Suprapubic skin (tissue), 4 donors: ENCODE results near the gene MFAP3. TPM values are rescaled to one million over a fixed set of nuclear protein-coding genes. Genes with fewer than 3 reads are reported as not detected.

Experiments
- DNase-seq, 2 donors: peaks; one replicate each; pipeline ENCODE4 v3.0.0-alpha.2; 2019; ENCODE audit warnings: low spot score in 2 of 2
- H3K27ac ChIP-seq: fragments of 200-600 bp; sonication (generic); one replicate; pipeline ENCODE4 v1.5.1; 2019
- H3K27me3 ChIP-seq: fragments of 200-600 bp; sonication (generic); one replicate; pipeline ENCODE4 v1.5.1; 2019
- H3K36me3 ChIP-seq: fragments of 200-600 bp; sonication (generic); one replicate; pipeline ENCODE4 v1.5.1; 2019
- H3K4me1 ChIP-seq: fragments of 200-600 bp; sonication (generic); one replicate; pipeline ENCODE4 v1.5.1; 2019
- H3K4me3 ChIP-seq: fragments of 200-600 bp; sonication (generic); one replicate; pipeline ENCODE4 v1.5.1; 2019; ENCODE audit warnings: mild to moderate bottlenecking
- H3K9me3 ChIP-seq: fragments of 200-600 bp; sonication (generic); one replicate; pipeline ENCODE4 v1.5.1; 2019
- EP300 ChIP-seq: sonication (generic); formaldehyde crosslinking; IDR thresholded peaks from one replicate; pipeline ENCODE4 v1.6.1; 2017; ENCODE audit warnings: antibody characterized with exemption
- POLR2A ChIP-seq, 2 donors: fragments of 450-650 bp; IDR thresholded peaks; one replicate each; pipeline ENCODE4 v1.6.1; 2017; ENCODE audit warnings: antibody characterized with exemption in 2 of 2, mild to moderate bottlenecking in 2 of 2, moderate library complexity in 2 of 2
- POLR2AphosphoS5 ChIP-seq, 3 donors: sonication (generic); formaldehyde crosslinking; IDR thresholded peaks; one replicate each; pipeline ENCODE4 v1.6.1; 2017; ENCODE audit warnings: antibody characterized with exemption in 3 of 3
- WGBS: methylation state at CpG from one replicate; pipeline ENCODE4 v1.1.5; 2018; 5-methylcytosine and 5-hydroxymethylcytosine counted together
- total RNA-seq, 4 donors: library from RNA; depleted of rRNA; stranded (reverse); fragments of >200 nt; gene quantifications; one replicate each; pipeline ENCODE4 v1.1.0, GENCODE V29; 2016
- TF ChIP-seq, protein P1 (sequence below), 2 donors: fragments of 200-600 bp in 1 of 2; fragments of 450-650 bp in 1 of 2; sonication (generic) in 1 of 2; IDR thresholded peaks; one replicate each; pipeline ENCODE4 v1.5.1; 2016 to 2019; ENCODE audit warnings: antibody characterized with exemption in 2 of 2, mild to moderate bottlenecking in 1 of 2, moderate library complexity in 1 of 2

MFAP3 gene
- total RNA-seq, 4 donors from 2014 or later, result 32.9 to 48.4 (median 39.9) TPM

DNA sequence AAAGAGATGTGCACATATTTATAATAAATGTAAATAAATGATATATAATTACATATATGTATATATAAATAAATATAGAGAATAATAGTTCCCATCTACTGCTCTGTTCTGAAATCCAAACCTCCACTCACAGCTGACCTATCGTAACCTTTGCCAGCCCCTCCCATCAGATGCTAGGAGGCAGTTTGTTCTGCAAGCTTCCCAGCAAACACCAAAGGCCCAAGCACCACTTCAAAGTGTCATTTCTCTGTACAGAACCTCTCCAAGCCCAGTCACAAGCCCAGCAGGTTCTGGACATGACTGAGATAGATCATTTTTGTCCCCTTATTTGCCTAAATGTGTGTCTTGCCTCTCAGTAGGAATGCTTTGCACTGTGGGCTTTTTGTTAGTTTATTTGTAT, 62.4 kb downstream of the MFAP3 start:
- no peak overlapping the region for H3K27ac ChIP-seq
- H3K27me3 ChIP-seq, result no peaks in the 10 kb centered on the region
- 89% methylated on average over 1 of the region's 1 CpG for WGBS
- H3K36me3 ChIP-seq, result no peaks in the 10 kb centered on the region
- H3K4me1 ChIP-seq, result no peaks in the 10 kb centered on the region
- H3K4me3 ChIP-seq, result no peak overlapping the region
- TF ChIP-seq, protein P1, sequence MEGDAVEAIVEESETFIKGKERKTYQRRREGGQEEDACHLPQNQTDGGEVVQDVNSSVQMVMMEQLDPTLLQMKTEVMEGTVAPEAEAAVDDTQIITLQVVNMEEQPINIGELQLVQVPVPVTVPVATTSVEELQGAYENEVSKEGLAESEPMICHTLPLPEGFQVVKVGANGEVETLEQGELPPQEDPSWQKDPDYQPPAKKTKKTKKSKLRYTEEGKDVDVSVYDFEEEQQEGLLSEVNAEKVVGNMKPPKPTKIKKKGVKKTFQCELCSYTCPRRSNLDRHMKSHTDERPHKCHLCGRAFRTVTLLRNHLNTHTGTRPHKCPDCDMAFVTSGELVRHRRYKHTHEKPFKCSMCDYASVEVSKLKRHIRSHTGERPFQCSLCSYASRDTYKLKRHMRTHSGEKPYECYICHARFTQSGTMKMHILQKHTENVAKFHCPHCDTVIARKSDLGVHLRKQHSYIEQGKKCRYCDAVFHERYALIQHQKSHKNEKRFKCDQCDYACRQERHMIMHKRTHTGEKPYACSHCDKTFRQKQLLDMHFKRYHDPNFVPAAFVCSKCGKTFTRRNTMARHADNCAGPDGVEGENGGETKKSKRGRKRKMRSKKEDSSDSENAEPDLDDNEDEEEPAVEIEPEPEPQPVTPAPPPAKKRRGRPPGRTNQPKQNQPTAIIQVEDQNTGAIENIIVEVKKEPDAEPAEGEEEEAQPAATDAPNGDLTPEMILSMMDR (IDR thresholded peaks at IDR 0.05), result no peak
- TF ChIP-seq POLR2A (IDR thresholded peaks at IDR 0.05) (no peak), POLR2AphosphoS5 (IDR thresholded peaks at IDR 0.05) (no peak), EP300 (no peak)
- no peak for DNase-seq
- no peaks in the 10 kb centered on the region for H3K9me3 ChIP-seq

GRCh38 chr5:154103233-154103632, 64.5 kb downstream of the MFAP3 start:
- WGBS, result 56% methylated on average over 2 of the region's 4 CpGs
- no peak for DNase-seq
- no peak for TF ChIP-seq POLR2AphosphoS5 (IDR thresholded peaks at IDR 0.05)
- no peak for TF ChIP-seq EP300
- TF ChIP-seq, protein P1 (IDR thresholded peaks at IDR 0.05), result no peak
- TF ChIP-seq POLR2A (IDR thresholded peaks at IDR 0.05), result no peak

More at GRCh38 chr5:154103233-154103632, 64.5 kb downstream of the MFAP3 start:
- Histone ChIP-seq H3K4me3 (no peak overlapping the region), H3K9me3 (no peaks in the 10 kb centered on the region), H3K36me3 (no peaks in the 10 kb centered on the region), H3K4me1 (no peaks in the 10 kb centered on the region), H3K27ac (no peak overlapping the region), H3K27me3 (no peaks in the 10 kb centered on the region)

Other genes starting within 250 kb of the MFAP3 start
- 10 to 100 TPM in 3 of 4 donors, 1 to 10 TPM in 1; 7.8 to 13.3 (median 11.5) TPM for gene FAM114A2, start 57 bp upstream of the MFAP3 start, total RNA-seq
- 10 to 100 TPM; 11.6 to 16.3 (median 14.8) TPM for gene GALNT10, start 151.8 kb downstream of the MFAP3 start, total RNA-seq